GM19463 (cell line): Measurements from ENCODE around the gene NAB2.
"Not testable (repeated sequence)": the region's sequence is repeated elsewhere in the genome, so short reads cannot be mapped to it uniquely, and the experiment has no call there.

Experiments
- ATAC-seq: cut with Tn5 transposase; IDR thresholded peaks from one replicate; pipeline ENCODE4 v1.9.1; 2021; ENCODE audit warnings: mild to moderate bottlenecking, moderate library complexity; ENCODE audit not compliant: unreplicated experiment

Gene NAB2

GRCh38 chr12:57088354-57089270 is at the start of gene NAB2:
Gene NAB2 (plus strand): TSS chr12:57089114. CDS start chr12:57089272, 158 bp downstream.
- ATAC-seq = peak; percentile 53

- ATAC-seq = no peak
Measured at GRCh38 chr12:57040211-57040610, 48.7 kb upstream of the NAB2 start.

- no peak for ATAC-seq
Measured at GRCh38 chr12:57040750-57041149, 48.2 kb upstream of the NAB2 start.

GRCh38 chr12:57042695-57043094 is 46.2 kb upstream of the NAB2 start:
- ATAC-seq = no peak

GRCh38 chr12:57044468-57044867 is 44.4 kb upstream of the NAB2 start:
- no peak for ATAC-seq

GRCh38 chr12:57044889-57045288 is 44.0 kb upstream of the NAB2 start:
- ATAC-seq = no peak

- no peak for ATAC-seq
Measured at GRCh38 chr12:57046086-57046791, 42.7 kb upstream of the NAB2 start.

- peak; percentile 67 for ATAC-seq
Measured at GRCh38 chr12:57046947-57047890, 41.7 kb upstream of the NAB2 start.

GRCh38 chr12:57047981-57048380 is 40.9 kb upstream of the NAB2 start:
- ATAC-seq = no peak

- no peak for ATAC-seq
Measured at GRCh38 chr12:57048423-57049118, 40.3 kb upstream of the NAB2 start.

GRCh38 chr12:57049119-57049446 is 39.8 kb upstream of the NAB2 start:
- ATAC-seq = no peak

- ATAC-seq = no peak
Measured at GRCh38 chr12:57049890-57050289, 39.0 kb upstream of the NAB2 start, which contains the start of gene MYO1A. Gene MYO1A (minus strand): TSS chr12:57050129. CDS start chr12:57048323, 1,806 bp downstream.

- no peak for ATAC-seq
Measured at GRCh38 chr12:57051011-57051410, 37.9 kb upstream of the NAB2 start.

GRCh38 chr12:57053146-57053545 is 35.8 kb upstream of the NAB2 start:
- not testable (repeated sequence) for ATAC-seq

GRCh38 chr12:57053901-57054300 is 35.0 kb upstream of the NAB2 start:
- ATAC-seq = not testable (repeated sequence)

GRCh38 chr12:57055824-57056223 is 33.1 kb upstream of the NAB2 start:
- ATAC-seq = no peak

- ATAC-seq = no peak
Measured at GRCh38 chr12:57057067-57057751, 31.7 kb upstream of the NAB2 start.

GRCh38 chr12:57058454-57058853 is 30.5 kb upstream of the NAB2 start:
- ATAC-seq = no peak

- peak; percentile 76 for ATAC-seq
Measured at GRCh38 chr12:57063991-57064685, 24.8 kb upstream of the NAB2 start.
